Psoas muscle (tissue), 8 donors: ENCODE results near the gene RPS15. TPM values are rescaled to one million over a fixed set of nuclear protein-coding genes. Genes with fewer than 3 reads are reported as not detected.
"Not testable (repeated sequence)": the region's sequence is repeated elsewhere in the genome, so short reads cannot be mapped to it uniquely, and the experiment has no call there.

Experiments
- ATAC-seq, 4 donors: fragments of 200-7000 bp; cut with Tn5 transposase; one replicate each; pipeline ENCODE4 v1.9.1; 2020; ENCODE audit warnings: moderate library complexity in 3 of 4, mild to moderate bottlenecking in 2 of 4
- DNase-seq, 2 donors: peaks; one replicate each; pipeline ENCODE4 v3.0.0-alpha.2; 2020
- H3K27ac ChIP-seq: fragments of 200-600 bp; one replicate; pipeline ENCODE4 v1.8.0; 2022
- H3K27me3 ChIP-seq, 3 donors: fragments of 200-600 bp in 1 of 3; one replicate each; pipeline versions ENCODE4 v1.6.1 to v1.8.0; 2013 to 2022; ENCODE audit warnings: low read length in 2 of 3, mild to moderate bottlenecking in 2 of 3, moderate library complexity in 1 of 3; ENCODE audit not compliant: insufficient read depth in 3 of 3
- H3K36me3 ChIP-seq, 2 donors: fragments of 200-600 bp in 1 of 2; one replicate each; pipeline versions ENCODE4 v1.6.1 to v1.8.0; 2013 to 2022; ENCODE audit warnings: low read depth in 1 of 2, mild to moderate bottlenecking in 1 of 2, moderate library complexity in 1 of 2; ENCODE audit not compliant: insufficient read depth in 1 of 2
- H3K4me1 ChIP-seq: fragments of 200-600 bp; one replicate; pipeline ENCODE4 v1.8.0; 2022
- H3K4me3 ChIP-seq: fragments of 200-600 bp; one replicate; pipeline ENCODE4 v1.8.0; 2022; ENCODE audit warnings: mild to moderate bottlenecking
- H3K9me3 ChIP-seq: fragments of 200-600 bp; one replicate; pipeline ENCODE4 v1.8.0; 2022
- WGBS, 3 donors: extraction: QIAGEN DNeasy Blood & Tissue Kit; methylation state at CpG; one replicate each; pipeline versions ENCODE4 v1.1.6 to v1.1.7; 2013; 5-methylcytosine and 5-hydroxymethylcytosine counted together
- intact Hi-C, 2 donors: fragments of 100-400 bp; cut with DNase I; formaldehyde crosslinking; loops; one replicate each; pipeline versions ENCODE4 v1.11.0 to v1.14.2; 2022
- polyA plus RNA-seq, 3 donors: library from polyadenylated mRNA; stranded (reverse); fragments of 200-250 nt; gene quantifications; one replicate each; pipeline ENCODE4 v1.2.3, GENCODE V29; 2013
- total RNA-seq, 4 donors: library from RNA; stranded (reverse); fragmentation: NEBNext Ultra II Directional in 2 of 4; extraction: Animal tissue kit (Norgen Biotek cat#: 25700) in 2 of 4; gene quantifications; one replicate each; pipeline versions ENCODE4 v1.2.1 to v1.2.4, GENCODE V29; 2021 to 2023
- TF ChIP-seq, protein P1 (sequence below): fragments of 200-600 bp; IDR thresholded peaks from one replicate; pipeline ENCODE4 v1.8.0; 2022; ENCODE audit warnings: antibody characterized with exemption
- donor health status: healthy with polysubstance abuse.
- donor health status: DM: no; HTN: no; CAD: no; lungs with moderate emphysema.
- donor health status: Bipolar disorder and iron deficiency.
- donor health status: healthy.
- donor health status: DM: yes; HTN: yes; CAD: no.
- donor health status: DM: no; HTN: no; CAD: no.
- donor health status: DM: no; HTN: no; CAD: no.
- donor health status: DM: yes; HTN: yes; CAD: no.

The RPS15 gene
- total and polyA plus RNA-seq, 7 donors, result 697 to 4,077 (median 992) TPM

DNA sequence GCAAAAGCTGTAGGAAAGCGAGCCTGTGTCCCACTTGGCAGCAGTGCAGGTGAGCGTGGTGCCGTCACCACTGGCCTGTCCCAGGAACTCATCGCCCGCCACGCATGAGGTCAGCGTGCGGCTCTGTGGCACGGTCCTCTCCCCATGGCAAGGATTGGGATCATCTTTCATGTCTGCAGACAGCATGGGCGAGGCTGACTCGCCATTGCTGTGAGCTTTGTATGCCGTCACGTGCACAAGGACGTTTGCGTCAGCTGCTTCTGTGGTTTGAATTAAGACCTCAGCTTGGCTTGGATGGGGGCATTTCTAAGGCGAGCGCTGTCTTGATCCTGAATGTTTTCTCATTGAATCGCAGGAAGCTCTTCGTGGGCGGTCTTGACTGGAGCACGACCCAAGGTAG is 21.1 kb upstream of the RPS15 start:
- Histone ChIP-seq H3K4me3 (peak overlapping the region; percentile 41), H3K27me3 (no peaks in the 10 kb centered on the region), H3K27ac (peak overlapping the region; percentile 85), H3K36me3 (peaks cover 0 to 50% of the 10 kb centered on the region in 2 donors), H3K9me3 (no peaks in the 10 kb centered on the region), H3K4me1 (peaks cover 66% of the 10 kb centered on the region)
- intact Hi-C loops, result loop anchor here in 1 of 2 donors (10.0 kb wide), 1 partner anchor 142 kb away; the partner anchor contains the start of gene FAM174C
- ATAC-seq (peak; percentile 86 to 92 (median 90)), DNase-seq (peak; percentile 78 to 90)
- TF ChIP-seq, protein P1, sequence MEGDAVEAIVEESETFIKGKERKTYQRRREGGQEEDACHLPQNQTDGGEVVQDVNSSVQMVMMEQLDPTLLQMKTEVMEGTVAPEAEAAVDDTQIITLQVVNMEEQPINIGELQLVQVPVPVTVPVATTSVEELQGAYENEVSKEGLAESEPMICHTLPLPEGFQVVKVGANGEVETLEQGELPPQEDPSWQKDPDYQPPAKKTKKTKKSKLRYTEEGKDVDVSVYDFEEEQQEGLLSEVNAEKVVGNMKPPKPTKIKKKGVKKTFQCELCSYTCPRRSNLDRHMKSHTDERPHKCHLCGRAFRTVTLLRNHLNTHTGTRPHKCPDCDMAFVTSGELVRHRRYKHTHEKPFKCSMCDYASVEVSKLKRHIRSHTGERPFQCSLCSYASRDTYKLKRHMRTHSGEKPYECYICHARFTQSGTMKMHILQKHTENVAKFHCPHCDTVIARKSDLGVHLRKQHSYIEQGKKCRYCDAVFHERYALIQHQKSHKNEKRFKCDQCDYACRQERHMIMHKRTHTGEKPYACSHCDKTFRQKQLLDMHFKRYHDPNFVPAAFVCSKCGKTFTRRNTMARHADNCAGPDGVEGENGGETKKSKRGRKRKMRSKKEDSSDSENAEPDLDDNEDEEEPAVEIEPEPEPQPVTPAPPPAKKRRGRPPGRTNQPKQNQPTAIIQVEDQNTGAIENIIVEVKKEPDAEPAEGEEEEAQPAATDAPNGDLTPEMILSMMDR, result no peak
- WGBS, 3 donors, result 34 to 55% (median 45%) methylated on average over 21 of the region's 21 CpGs

DNA sequence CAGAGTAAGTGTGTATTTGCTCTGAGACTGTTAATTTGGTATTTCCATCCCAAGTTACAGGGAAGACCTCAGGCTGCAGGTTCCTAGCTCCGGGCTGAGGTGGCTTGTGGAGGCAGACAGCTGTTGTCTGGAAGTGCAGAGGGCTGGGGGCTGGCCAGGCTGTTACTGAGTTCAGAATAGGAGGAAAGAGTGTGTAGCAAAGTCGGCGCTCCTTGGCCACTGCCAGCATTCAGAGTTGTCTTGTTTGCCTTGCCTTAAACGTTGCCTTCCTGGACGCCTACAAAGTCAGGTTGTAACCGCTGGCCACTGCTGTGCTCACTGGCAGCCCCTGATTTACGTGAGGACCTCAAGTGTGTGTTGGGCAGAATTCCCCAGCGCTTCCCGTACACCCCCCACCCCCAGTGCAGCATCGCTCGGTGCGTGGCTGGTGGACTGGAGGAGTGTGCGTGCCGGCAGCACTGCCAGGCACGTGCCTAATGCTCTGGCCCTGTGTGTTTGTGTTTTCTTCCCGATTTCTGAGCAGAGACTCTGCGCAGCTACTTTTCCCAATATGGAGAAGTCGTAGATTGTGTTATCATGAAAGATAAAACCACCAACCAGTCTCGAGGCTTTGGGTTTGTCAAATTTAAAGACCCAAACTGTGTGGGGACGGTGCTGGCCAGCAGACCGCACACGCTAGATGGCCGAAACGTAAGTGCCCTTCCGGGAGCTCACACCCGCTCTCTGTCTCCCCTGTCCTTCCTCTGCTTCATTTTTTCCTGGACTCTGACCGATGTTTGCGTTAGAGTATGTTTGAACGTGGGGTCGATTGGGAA is 20.3 kb upstream of the RPS15 start:
- H3K27me3 ChIP-seq, result no peaks in the 10 kb centered on the region
- no peaks in the 10 kb centered on the region for H3K9me3 ChIP-seq
- DNase-seq, result no peak
- H3K4me3 ChIP-seq, result no peak overlapping the region
- H3K4me1 ChIP-seq, result peaks cover 58% of the 10 kb centered on the region
- peaks cover 0 to 53% of the 10 kb centered on the region in 2 donors for H3K36me3 ChIP-seq
- 69 to 82% (median 71%) methylated on average over 30 of the region's 30 CpGs for WGBS, 3 donors
- intact Hi-C loops, result loop anchor here in 1 of 2 donors (10.0 kb wide), 1 partner anchor 143 kb away; the partner anchor contains the start of gene FAM174C
- ATAC-seq, result no peak
- TF ChIP-seq, protein P1, result no peak
- H3K27ac ChIP-seq, result peak overlapping the region; percentile 85

DNA sequence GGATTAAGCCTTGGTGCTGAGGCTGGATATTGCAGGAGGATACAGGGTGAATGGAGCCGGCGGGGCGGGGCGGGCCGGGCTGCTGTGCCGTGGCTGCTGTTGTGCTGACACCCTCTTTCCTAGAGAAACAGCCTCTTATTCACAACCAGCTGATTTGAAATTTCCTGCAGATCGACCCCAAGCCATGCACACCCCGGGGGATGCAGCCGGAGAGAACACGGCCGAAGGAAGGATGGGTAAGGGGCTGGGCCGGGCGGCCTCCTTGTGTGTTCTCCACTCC is 19.8 kb upstream of the RPS15 start:
- peaks cover 53% of the 10 kb centered on the region for H3K4me1 ChIP-seq
- H3K36me3 ChIP-seq, result peaks cover 0 to 53% of the 10 kb centered on the region in 2 donors
- whole genome bisulfite sequencing, 3 donors, result 84 to 94% (median 86%) methylated on average over 13 of the region's 13 CpGs

DNA sequence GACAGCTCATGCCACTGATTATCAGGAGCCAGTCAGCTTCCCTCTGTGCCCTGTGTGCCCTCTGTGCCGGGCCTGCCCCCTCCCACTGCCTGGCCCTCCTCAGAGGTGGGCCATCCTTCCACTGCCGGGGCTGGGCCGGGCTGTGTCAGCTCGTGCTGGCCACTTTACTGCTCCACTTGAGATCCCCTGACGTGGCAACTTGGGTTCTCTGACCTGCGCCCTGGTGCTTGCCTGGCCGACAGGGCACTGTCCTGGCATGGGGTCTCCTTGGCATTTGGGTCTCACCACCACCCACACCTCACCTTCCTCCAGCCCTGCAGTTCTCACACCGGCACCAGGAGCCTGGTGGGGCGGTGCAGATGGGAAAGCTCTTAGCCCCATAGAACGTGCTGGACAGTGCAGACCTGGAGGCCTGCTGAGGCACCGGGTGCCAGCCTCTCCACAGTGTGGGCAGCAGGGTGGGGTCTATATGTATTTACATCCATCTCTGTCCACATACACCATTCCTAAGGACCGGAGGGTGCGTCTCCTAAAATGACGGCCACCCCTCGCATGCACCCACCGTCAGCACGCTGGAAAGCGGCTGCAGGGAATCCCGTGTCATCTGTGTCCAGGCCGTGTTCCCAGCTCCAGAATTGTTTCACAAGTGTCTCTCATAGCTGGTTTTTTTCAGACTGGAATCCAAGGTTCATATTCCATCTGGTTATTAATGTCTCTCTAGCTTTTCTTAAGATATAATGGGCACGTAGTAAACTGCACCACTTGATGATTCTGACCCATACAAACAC is 19.1 kb upstream of the RPS15 start:
- no peak overlapping the region for H3K4me3 ChIP-seq
- WGBS, 3 donors, result 52 to 84% (median 53%) methylated on average over 20 to 21 of the region's 21 CpGs
- H3K27me3 ChIP-seq, result no peaks in the 10 kb centered on the region
- no peaks in the 10 kb centered on the region for H3K9me3 ChIP-seq
- H3K27ac ChIP-seq, result peak overlapping the region; percentile 85
- intact Hi-C loops, result loop anchor here in 1 of 2 donors (10.0 kb wide), 1 partner anchor 144 kb away; the partner anchor contains the start of gene FAM174C
- H3K4me1 ChIP-seq, result peaks cover 51% of the 10 kb centered on the region
- ATAC-seq, result peak in 2 of 4 donors; percentile 7 to 52
- no peak for DNase-seq
- peaks cover 0 to 55% of the 10 kb centered on the region in 2 donors for H3K36me3 ChIP-seq
- TF ChIP-seq, protein P1, result no peak

More for the DNA sequence above, 19.8 kb upstream of the RPS15 start:
- H3K27me3 ChIP-seq, result no peaks in the 10 kb centered on the region
- DNase-seq (no peak), ATAC-seq (no peak)
- no peaks in the 10 kb centered on the region for H3K9me3 ChIP-seq
- intact Hi-C loops, result loop anchor here in 1 of 2 donors (10.0 kb wide), 1 partner anchor 144 kb away; the partner anchor contains the start of gene FAM174C
- H3K27ac ChIP-seq, result peak overlapping the region; percentile 85
- TF ChIP-seq, protein P1, result no peak
- H3K4me3 ChIP-seq, result no peak overlapping the region

DNA sequence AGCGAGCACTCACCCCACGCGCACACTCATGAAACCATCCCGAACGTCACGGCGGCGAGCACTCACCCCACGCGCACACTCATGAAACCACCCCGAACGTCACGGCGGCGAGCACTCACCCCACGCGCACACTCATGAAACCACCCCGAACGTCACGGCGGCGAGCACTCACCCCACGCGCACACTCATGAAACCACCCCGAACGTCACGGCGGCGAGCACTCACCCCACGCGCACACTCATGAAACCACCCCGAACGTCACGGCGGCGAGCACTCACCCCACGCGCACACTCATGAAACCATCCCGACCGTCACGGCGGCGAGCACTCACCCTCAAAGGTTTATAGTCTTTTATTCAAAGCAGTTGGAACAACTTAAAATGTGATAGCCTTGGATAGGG is 18.1 kb upstream of the RPS15 start:
- intact Hi-C loops, H3K27ac ChIP-seq, DNase-seq, H3K4me3 ChIP-seq, ATAC-seq, H3K9me3 ChIP-seq, H3K27me3 ChIP-seq: not testable (repeated sequence)
- Histone ChIP-seq H3K36me3 (peaks cover 0 to 60% of the 10 kb centered on the region in 2 donors), H3K4me1 (peaks cover 43% of the 10 kb centered on the region)
- 93 to 95% (median 94%) methylated on average over 21 to 29 of the region's 43 CpGs for WGBS, 3 donors
